Measurements from ENCODE around the gene CYTH3.

DNA sequence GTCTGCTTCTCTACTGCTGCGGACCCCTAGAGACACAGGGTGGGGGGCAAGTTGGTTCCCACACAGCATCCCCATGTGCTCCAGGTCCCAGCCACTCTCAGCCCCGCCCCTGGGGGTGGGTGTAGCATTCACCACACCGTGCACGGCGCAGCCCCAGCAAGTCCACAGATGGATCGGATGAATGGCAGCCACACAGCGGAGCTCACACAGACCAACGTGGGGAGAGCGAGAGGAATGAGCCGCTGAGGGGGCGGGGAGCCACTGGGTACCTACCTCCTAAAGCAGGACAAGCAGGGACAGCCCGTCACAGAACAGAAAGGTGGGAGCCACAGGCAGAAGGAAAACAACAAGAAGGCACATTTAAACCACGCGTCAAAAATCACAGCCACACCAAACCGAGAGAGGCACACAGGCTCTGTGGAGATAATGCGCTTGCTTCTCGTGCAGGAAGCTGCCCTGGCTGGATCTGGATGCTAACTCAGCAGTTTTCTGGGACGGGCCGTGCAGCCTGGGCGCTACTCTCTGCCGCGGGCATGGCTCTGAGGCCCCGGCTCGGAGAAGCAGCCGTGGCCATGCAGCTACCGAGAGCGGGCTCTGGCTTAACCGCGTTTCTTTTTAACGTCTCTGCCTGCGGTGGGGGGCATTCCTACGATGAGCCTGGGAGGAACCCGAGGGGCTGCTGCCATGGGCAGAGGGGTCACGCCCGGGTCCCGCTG is 102.5 kb downstream of the CYTH3 start:
- TF ChIP-seq, protein P1, sequence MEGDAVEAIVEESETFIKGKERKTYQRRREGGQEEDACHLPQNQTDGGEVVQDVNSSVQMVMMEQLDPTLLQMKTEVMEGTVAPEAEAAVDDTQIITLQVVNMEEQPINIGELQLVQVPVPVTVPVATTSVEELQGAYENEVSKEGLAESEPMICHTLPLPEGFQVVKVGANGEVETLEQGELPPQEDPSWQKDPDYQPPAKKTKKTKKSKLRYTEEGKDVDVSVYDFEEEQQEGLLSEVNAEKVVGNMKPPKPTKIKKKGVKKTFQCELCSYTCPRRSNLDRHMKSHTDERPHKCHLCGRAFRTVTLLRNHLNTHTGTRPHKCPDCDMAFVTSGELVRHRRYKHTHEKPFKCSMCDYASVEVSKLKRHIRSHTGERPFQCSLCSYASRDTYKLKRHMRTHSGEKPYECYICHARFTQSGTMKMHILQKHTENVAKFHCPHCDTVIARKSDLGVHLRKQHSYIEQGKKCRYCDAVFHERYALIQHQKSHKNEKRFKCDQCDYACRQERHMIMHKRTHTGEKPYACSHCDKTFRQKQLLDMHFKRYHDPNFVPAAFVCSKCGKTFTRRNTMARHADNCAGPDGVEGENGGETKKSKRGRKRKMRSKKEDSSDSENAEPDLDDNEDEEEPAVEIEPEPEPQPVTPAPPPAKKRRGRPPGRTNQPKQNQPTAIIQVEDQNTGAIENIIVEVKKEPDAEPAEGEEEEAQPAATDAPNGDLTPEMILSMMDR (IDR thresholded peaks at IDR 0.05) = no peak
- TF ChIP-seq POLR2A (IDR thresholded peaks at IDR 0.05) = no peak
